Gastroesophageal sphincter (tissue), 3 donors: ENCODE data around the gene AMY1C.
"Not testable (repeated sequence)": the region's sequence is repeated elsewhere in the genome, so short reads cannot be mapped to it uniquely, and the experiment has no call there.

Experiments used
- EP300 ChIP-seq: sonication (generic); formaldehyde crosslinking; IDR thresholded peaks from one replicate; pipeline ENCODE4 v1.6.1; 2017; ENCODE audit warnings: antibody characterized with exemption, mild to moderate bottlenecking
- POLR2A ChIP-seq, 2 donors: fragments of 450-650 bp; IDR thresholded peaks; one replicate each; pipeline ENCODE4 v1.6.1; 2017; ENCODE audit warnings: antibody characterized with exemption in 2 of 2, mild to moderate bottlenecking in 2 of 2, moderate library complexity in 1 of 2
- POLR2AphosphoS5 ChIP-seq: sonication (generic); formaldehyde crosslinking; IDR thresholded peaks from one replicate; pipeline ENCODE4 v1.6.1; 2017; ENCODE audit warnings: antibody characterized with exemption
- TF ChIP-seq, protein P1 (sequence below), 4 experiments: fragments of 200-600 bp in 2 of 4; fragments of 450-650 bp in 2 of 4; sonication (generic) in 1 of 4; IDR thresholded peaks; one replicate each; pipeline ENCODE4 v1.5.1; 2017 to 2019; ENCODE audit warnings: antibody characterized with exemption in 4 of 4, mild to moderate bottlenecking in 2 of 4, moderate library complexity in 2 of 4

DNA sequence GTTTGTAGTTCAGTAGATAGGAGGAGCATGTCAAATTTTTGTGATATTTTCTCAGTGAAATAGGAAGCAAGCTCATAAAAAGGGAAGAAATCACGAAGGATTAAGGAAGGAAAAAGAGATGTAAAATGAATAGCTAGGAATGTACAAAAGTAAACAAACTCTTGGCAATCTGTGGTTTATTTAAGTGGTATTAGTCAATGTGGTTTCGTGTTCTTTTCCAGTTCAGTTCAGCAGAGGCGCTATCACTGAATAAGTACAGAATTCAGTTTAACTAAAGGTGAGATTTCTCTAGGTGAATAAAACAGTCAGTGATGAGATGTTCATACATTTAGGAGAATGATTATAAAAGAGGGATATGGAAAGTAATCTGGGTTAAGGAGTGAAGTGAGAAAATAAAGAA, 11.7 kb upstream of the AMY1C start:
- TF ChIP-seq, protein P1, sequence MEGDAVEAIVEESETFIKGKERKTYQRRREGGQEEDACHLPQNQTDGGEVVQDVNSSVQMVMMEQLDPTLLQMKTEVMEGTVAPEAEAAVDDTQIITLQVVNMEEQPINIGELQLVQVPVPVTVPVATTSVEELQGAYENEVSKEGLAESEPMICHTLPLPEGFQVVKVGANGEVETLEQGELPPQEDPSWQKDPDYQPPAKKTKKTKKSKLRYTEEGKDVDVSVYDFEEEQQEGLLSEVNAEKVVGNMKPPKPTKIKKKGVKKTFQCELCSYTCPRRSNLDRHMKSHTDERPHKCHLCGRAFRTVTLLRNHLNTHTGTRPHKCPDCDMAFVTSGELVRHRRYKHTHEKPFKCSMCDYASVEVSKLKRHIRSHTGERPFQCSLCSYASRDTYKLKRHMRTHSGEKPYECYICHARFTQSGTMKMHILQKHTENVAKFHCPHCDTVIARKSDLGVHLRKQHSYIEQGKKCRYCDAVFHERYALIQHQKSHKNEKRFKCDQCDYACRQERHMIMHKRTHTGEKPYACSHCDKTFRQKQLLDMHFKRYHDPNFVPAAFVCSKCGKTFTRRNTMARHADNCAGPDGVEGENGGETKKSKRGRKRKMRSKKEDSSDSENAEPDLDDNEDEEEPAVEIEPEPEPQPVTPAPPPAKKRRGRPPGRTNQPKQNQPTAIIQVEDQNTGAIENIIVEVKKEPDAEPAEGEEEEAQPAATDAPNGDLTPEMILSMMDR (IDR thresholded peaks at IDR 0.05): not testable (repeated sequence)
- not testable (repeated sequence) for TF ChIP-seq POLR2AphosphoS5; POLR2A (IDR thresholded peaks at IDR 0.05); EP300
